Aorta (tissue), 5 donors: ENCODE measurements around the gene MYO6. TPM values are rescaled to one million over a fixed set of nuclear protein-coding genes. Genes with fewer than 3 reads are reported as not detected.

ENCODE experiments used
- ATAC-seq: fragments of 200-7000 bp; cut with Tn5 transposase; one replicate; pipeline ENCODE4 v1.9.1; 2022; ENCODE audit warnings: moderate library complexity; ENCODE audit not compliant: low FRiP score
- DNase-seq, 2 donors: peaks; one replicate each; pipeline ENCODE4 v3.0.0-alpha.2; 2020
- H3K27ac ChIP-seq, 2 donors: one replicate each; pipeline ENCODE4 v1.5.1; 2013; ENCODE audit warnings: low read length in 2 of 2, mild to moderate bottlenecking in 2 of 2, moderate library complexity in 2 of 2, control low read depth in 1 of 2, inconsistent platforms in 1 of 2, low read depth in 1 of 2
- H3K27me3 ChIP-seq, 2 donors: one replicate each; pipeline ENCODE4 v1.6.1; 2013; ENCODE audit warnings: control low read depth in 1 of 2, low read length in 1 of 2, mild to moderate bottlenecking in 1 of 2, moderate library complexity in 1 of 2; ENCODE audit not compliant: insufficient read depth in 2 of 2, control insufficient read depth in 1 of 2
- H3K36me3 ChIP-seq, 2 donors: one replicate each; pipeline ENCODE4 v1.6.1; 2013; ENCODE audit warnings: control low read depth in 1 of 2, low read length in 1 of 2, mild to moderate bottlenecking in 1 of 2; ENCODE audit not compliant: insufficient read depth in 2 of 2, control insufficient read depth in 1 of 2
- H3K4me1 ChIP-seq, 2 donors: one replicate each; pipeline ENCODE4 v1.6.1; 2013; ENCODE audit warnings: low read length in 2 of 2, control low read depth in 1 of 2, mild to moderate bottlenecking in 1 of 2, moderate library complexity in 1 of 2; ENCODE audit not compliant: insufficient read depth in 2 of 2, control insufficient read depth in 1 of 2
- H3K4me3 ChIP-seq, 2 donors: one replicate each; pipeline ENCODE4 v1.5.1; 2013; ENCODE audit warnings: low read length in 2 of 2, control low read depth in 1 of 2, mild to moderate bottlenecking in 1 of 2
- H3K9me3 ChIP-seq: one replicate; pipeline ENCODE4 v1.6.1; 2013; ENCODE audit warnings: mild to moderate bottlenecking, low read length; ENCODE audit not compliant: control insufficient read depth
- WGBS, 2 donors: extraction: QIAGEN DNeasy Blood & Tissue Kit; methylation state at CpG; one replicate each; pipeline ENCODE4 v1.1.7; 2013; 5-methylcytosine and 5-hydroxymethylcytosine counted together
- intact Hi-C, 2 donors: fragments of 100-400 bp; cut with DNase I; formaldehyde crosslinking; loops; one replicate each; pipeline versions ENCODE4 v1.14.2 to v1.15.0; 2022
- polyA plus RNA-seq, 2 donors: library from polyadenylated mRNA; stranded (reverse); fragments of 200-250 nt; gene quantifications; one replicate each; pipeline ENCODE4 v1.2.3, GENCODE V29; 2013
- total RNA-seq, 2 donors: library from RNA; stranded (reverse); fragmentation: NEBNext Ultra II Directional; extraction: Animal tissue kit (Norgen Biotek cat#: 25700); gene quantifications; one replicate each; pipeline ENCODE4 v1.2.1, GENCODE V29; 2021
- donor health status: healthy with polysubstance abuse.
- donor health status: Bipolar disorder and iron deficiency.
- donor health status: DM: no; HTN: no; CAD: no.
- donor health status: DM: no; HTN: no; CAD: no.
- donor health status: DM: yes; HTN: yes; CAD: no.

The MYO6 gene
- total and polyA plus RNA-seq, 4 donors = 10.8 to 24.8 (median 18.0) TPM

DNA sequence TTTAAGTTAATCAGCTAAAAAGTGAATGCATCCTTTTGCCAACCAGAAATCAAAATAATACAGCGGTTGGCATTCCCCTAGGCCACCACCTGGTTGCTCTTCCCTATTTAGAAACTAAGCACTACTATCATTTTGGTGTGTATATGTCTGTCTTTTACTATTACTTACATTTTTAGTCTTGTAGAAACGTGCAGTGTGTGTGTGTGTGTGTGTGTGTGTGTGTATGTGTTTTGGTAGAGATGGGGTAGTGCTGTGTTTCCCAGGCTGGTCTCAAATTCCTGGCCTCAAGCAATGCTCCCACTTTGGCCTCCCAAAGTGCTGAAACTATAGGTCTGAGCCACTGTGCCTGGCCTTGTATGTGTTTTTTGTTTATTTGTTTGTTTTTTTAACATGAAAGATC is 27.4 kb downstream of the MYO6 start:
- H3K4me3 ChIP-seq = no peak overlapping the region
- 63 to 71% methylated on average over 2 of the region's 2 CpGs for WGBS, 2 donors
- no peaks in the 10 kb centered on the region for H3K27me3 ChIP-seq
- no peak for ATAC-seq
- H3K4me1 ChIP-seq = no peaks in the 10 kb centered on the region
- H3K9me3 ChIP-seq = no peaks in the 10 kb centered on the region
- H3K27ac ChIP-seq = no peak overlapping the region
- DNase-seq = no peak
- no peaks in the 10 kb centered on the region for H3K36me3 ChIP-seq
- intact Hi-C loops = no loop called here

DNA sequence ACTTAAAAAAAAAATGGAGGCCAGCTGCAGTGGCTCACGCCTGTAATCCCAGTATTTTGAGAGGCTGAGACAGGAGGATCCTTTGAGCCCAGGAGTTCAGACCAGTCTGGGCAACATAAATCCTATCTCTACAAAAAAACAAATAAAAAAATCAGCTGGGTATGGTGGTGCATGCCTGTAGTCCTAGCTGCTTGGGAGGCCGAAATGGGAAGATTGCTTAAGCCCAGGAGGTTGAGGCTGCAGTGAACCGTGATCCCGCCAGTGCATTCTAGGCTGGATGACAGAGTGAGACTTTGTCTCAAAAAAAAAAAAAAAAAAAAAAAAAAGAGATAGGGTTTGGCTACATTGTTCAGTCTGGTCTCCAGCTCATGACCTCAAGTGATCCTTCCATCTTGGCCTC is 29.7 kb downstream of the MYO6 start:
- Histone ChIP-seq H3K4me1 (no peaks in the 10 kb centered on the region), H3K36me3 (no peaks in the 10 kb centered on the region), H3K27me3 (no peaks in the 10 kb centered on the region), H3K27ac (no peak overlapping the region), H3K4me3 (no peak overlapping the region), H3K9me3 (no peaks in the 10 kb centered on the region)
- 91 to 99% methylated on average over 4 of the region's 4 CpGs for WGBS, 2 donors
- ATAC-seq = no peak
- no peak for DNase-seq
- intact Hi-C loops = no loop called here

DNA sequence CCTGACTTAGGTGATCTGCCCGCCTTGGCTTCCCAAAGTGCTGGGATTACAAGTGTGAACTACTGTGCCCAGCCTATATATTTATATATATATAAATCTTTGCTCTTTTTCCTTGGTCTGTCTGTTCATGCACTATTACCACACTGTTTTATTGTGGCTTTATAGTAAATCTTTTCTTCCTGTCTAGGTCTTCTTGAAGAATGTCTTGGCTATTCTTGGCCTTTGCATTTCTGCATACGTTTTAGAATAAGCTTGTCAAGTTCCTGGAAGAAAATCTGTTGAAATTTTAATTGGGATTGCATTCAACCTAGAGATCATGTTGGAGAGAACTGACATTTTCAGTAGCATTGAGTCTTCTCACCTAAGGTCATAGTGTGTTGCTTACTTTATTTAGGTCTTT is 37.1 kb downstream of the MYO6 start:
- Histone ChIP-seq H3K27ac (no peak overlapping the region), H3K27me3 (no peaks in the 10 kb centered on the region), H3K4me3 (no peak overlapping the region), H3K4me1 (peaks cover 0 to 2% of the 10 kb centered on the region in 2 donors), H3K9me3 (no peaks in the 10 kb centered on the region), H3K36me3 (no peaks in the 10 kb centered on the region)
- WGBS, 2 donors = 81 to 89% methylated on average over 2 of the region's 2 CpGs
- no peak for DNase-seq
- no peak for ATAC-seq
- intact Hi-C loops = no loop called here

DNA sequence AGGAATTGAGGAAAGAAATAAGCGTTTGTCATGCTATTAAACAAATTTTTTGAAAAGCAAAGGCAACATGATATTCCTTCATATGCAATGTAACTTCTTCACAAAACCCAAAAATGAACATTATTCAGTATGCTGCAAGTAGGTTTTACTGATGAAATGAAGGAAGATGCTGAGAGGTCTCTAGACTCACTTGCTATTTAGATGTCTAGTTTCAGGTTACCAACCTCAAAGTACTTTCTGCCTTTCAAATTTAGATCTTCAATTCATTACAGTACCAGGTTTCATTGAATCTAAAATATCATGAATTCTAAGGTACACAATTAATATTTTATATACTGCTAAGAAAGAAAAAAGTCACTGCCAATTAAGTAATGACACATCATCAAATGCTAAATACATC is 39.9 kb downstream of the MYO6 start:
- Histone ChIP-seq H3K9me3 (no peaks in the 10 kb centered on the region), H3K27ac (no peak overlapping the region), H3K4me3 (no peak overlapping the region), H3K36me3 (no peaks in the 10 kb centered on the region), H3K27me3 (no peaks in the 10 kb centered on the region), H3K4me1 (peaks cover 0 to 2% of the 10 kb centered on the region in 2 donors)
- 74 to 97% methylated on average over 1 of the region's 1 CpG for WGBS, 2 donors
- DNase-seq = no peak
- intact Hi-C loops = no loop called here
- no peak for ATAC-seq

DNA sequence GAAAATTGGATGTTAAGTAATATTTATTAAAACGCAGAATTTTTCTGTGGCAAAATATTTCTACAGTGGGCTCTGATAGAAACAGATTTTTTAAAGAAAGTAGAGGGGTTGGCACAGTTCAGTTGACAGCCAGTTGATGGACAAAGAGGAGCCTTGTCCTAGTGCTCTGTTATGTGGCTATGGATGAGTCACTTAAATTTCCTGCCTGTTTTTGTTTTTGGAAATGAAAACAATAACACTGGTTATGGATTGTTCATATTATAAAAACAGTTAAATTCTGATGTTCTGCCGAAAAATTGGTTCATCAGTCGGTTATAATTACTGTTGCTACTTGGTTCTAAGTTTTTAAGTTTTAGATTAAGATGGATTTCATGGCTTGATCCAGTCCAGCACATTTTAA is 42.8 kb downstream of the MYO6 start:
- Histone ChIP-seq H3K9me3 (no peaks in the 10 kb centered on the region), H3K27me3 (no peaks in the 10 kb centered on the region), H3K36me3 (no peaks in the 10 kb centered on the region), H3K27ac (no peak overlapping the region), H3K4me1 (peaks cover 0 to 2% of the 10 kb centered on the region in 2 donors), H3K4me3 (no peak overlapping the region)
- WGBS, 2 donors = 62 to 63% methylated on average over 3 of the region's 3 CpGs
- ATAC-seq = no peak
- no peak for DNase-seq
- intact Hi-C loops = no loop called here

DNA sequence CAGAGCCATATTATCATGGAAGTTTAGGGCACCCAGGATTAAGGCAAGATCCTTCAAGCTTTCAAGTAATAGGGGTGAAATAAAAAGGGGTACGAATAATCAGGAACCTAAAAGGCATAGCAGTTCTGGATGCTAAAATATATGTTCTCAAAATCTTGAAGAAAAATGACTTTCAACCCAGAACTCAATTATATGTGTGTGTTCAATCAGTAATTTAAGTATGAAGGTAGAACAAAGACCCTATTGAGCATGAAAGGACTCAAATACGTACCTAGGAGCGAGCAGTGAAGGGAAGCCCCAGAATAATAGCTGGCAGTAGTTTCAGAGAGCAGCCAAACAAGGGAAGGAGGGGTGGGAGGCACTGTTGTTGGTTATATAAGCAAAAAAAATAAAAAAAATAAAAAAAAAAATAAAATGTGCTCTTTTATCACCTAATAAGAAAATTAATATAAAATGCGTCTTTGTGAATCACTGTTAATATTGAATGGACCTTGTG is 45.4 kb downstream of the MYO6 start:
- Histone ChIP-seq H3K27ac (no peak overlapping the region), H3K4me1 (no peaks in the 10 kb centered on the region), H3K27me3 (no peaks in the 10 kb centered on the region), H3K36me3 (no peaks in the 10 kb centered on the region), H3K4me3 (no peak overlapping the region), H3K9me3 (no peaks in the 10 kb centered on the region)
- ATAC-seq (no peak), DNase-seq (no peak)
- intact Hi-C loops = no loop called here
- 89 to 98% methylated on average over 4 of the region's 4 CpGs for WGBS, 2 donors

DNA sequence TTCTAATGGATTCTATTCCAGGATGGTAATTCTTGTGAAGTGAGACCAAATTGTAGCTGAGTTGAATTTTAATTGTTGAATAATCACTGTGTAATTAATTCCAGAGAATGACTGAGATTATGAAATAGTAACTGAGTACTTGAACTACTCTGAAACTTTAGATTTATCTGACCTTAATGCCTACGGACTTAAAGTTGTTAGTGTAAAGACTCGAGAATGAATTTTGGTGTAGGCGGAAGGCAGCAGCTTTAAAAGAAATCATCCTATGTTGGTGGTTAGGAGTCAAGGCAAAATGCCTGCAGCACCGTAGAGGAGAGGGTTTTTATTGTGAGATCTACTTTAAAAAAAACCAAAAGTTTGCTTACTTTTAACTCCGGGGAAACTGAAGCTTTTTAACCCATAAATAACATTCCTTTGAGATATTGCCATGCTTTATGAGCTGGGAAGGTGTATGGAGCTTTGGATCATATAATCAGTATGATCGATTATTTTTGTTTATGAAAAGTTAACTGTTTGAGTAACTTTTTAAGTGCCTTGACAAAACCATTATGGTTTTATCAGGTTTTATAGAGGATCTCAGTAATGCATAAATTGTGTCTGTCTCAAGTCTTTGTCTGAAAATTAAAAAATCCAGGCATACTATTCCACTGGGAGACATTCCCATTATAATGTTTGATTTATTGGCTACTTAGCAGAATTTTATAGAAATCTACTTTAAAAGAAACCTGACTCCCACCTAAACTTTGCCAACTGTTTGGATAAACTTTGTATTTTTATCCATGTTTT is 46.1 kb downstream of the MYO6 start:
- no peak for DNase-seq
- H3K9me3 ChIP-seq = no peaks in the 10 kb centered on the region
- intact Hi-C loops = no loop called here
- no peaks in the 10 kb centered on the region for H3K36me3 ChIP-seq
- ATAC-seq = no peak
- WGBS, 2 donors = 37 to 45% methylated on average over 6 of the region's 6 CpGs
- H3K4me3 ChIP-seq = no peak overlapping the region
- H3K27me3 ChIP-seq = no peaks in the 10 kb centered on the region
- no peak overlapping the region for H3K27ac ChIP-seq
- no peaks in the 10 kb centered on the region for H3K4me1 ChIP-seq

DNA sequence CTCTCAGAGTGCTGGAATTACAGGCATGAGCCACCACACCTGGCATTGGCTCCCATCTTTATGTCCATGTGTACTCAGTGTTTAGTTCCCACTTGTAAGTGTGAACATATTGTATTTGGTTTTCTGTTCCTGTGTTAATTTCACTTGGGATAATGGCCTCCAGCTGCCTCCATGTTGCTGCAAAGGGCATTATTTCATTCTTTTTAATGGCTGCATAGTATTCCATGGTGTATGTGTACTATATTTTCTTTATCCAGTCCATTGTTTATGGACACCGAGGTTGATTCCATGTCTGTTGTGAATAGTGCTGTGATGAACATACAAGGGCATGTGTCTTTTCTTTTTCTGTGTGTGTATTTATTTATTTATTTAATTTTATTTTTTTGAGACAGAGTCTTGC is 47.7 kb downstream of the MYO6 start:
- no peak for ATAC-seq
- WGBS, 2 donors = 98 to 100% methylated on average over 1 of the region's 1 CpG

DNA sequence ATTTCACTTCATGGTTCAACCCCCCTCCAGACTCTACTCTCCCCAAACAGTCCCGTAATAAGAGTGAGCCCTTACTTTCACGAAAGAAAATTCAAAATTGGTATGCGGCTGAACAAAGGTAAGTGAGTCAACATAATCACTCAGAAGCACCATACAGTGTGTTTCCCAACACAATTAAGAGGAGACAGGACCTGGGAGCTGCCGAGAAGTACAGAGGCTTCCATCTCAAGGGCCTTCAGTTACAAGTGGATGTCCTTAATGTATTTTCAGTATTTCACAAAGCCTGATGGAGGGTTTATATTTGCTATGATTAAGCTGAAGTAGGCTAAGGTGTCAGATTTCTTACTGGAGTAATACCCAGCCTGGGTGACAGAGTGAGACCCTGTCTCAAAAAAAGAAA is 51.1 kb downstream of the MYO6 start:
- intact Hi-C loops = no loop called here
- no peaks in the 10 kb centered on the region for H3K4me1 ChIP-seq
- H3K4me3 ChIP-seq = no peak overlapping the region
- DNase-seq (no peak), ATAC-seq (no peak)
- H3K27ac ChIP-seq = no peak overlapping the region
- H3K36me3 ChIP-seq = no peaks in the 10 kb centered on the region
- 96 to 97% methylated on average over 4 of the region's 4 CpGs for WGBS, 2 donors
- no peaks in the 10 kb centered on the region for H3K9me3 ChIP-seq
- H3K27me3 ChIP-seq = no peaks in the 10 kb centered on the region

More for the DNA sequence above, 47.7 kb downstream of the MYO6 start:
- Histone ChIP-seq H3K4me1 (no peaks in the 10 kb centered on the region), H3K9me3 (no peaks in the 10 kb centered on the region), H3K27ac (no peak overlapping the region), H3K4me3 (no peak overlapping the region), H3K36me3 (no peaks in the 10 kb centered on the region), H3K27me3 (no peaks in the 10 kb centered on the region)
- no peak for DNase-seq
- intact Hi-C loops = no loop called here
